ENCODE measurements around the gene ZNF286A.

DNA sequence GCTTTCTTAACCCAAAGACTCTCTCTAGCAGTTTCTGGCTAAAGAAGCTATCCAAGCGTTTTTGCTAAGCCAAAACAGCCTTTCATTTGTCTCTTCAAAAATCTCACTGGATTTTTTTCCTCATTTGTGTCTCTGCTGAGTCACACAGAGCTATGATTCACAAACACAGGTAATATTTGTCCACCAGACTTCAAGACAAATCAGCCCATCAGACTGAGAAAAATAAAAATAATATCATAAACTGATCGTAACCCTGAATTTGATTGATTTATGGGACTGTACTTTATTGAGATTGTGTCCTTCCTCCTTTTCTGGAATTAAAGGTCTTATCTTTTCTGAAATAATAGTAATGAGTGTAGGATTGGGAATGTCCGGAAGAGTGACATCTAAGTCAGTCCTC is 41.3 kb upstream of the ZNF286A start:
- TF ChIP-seq, protein P1, sequence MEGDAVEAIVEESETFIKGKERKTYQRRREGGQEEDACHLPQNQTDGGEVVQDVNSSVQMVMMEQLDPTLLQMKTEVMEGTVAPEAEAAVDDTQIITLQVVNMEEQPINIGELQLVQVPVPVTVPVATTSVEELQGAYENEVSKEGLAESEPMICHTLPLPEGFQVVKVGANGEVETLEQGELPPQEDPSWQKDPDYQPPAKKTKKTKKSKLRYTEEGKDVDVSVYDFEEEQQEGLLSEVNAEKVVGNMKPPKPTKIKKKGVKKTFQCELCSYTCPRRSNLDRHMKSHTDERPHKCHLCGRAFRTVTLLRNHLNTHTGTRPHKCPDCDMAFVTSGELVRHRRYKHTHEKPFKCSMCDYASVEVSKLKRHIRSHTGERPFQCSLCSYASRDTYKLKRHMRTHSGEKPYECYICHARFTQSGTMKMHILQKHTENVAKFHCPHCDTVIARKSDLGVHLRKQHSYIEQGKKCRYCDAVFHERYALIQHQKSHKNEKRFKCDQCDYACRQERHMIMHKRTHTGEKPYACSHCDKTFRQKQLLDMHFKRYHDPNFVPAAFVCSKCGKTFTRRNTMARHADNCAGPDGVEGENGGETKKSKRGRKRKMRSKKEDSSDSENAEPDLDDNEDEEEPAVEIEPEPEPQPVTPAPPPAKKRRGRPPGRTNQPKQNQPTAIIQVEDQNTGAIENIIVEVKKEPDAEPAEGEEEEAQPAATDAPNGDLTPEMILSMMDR (IDR thresholded peaks at IDR 0.05), result no peak
- TF ChIP-seq EP300 (IDR thresholded peaks at IDR 0.05) (no peak), POLR2A (IDR thresholded peaks at IDR 0.05; ENCODE audit: low read depth) (no peak)

Data from esophagus muscularis mucosa (tissue), 4 donors.